DND-41 (cell line): Measurements from ENCODE around the gene TMEM44.

Experiments
- CTCF ChIP-seq: IDR thresholded peaks from 2 replicates; pipeline ENCODE4 v1.5.1; 2012; ENCODE audit warnings: borderline replicate concordance, low read length, moderate library complexity, mild to moderate bottlenecking; ENCODE audit not compliant: poor library complexity, severe bottlenecking; ENCODE audit errors: extremely low read depth
- EZH2 ChIP-seq: IDR thresholded peaks from 3 replicates; pipeline ENCODE4 v1.6.1; 2012; ENCODE audit warnings: borderline replicate concordance, low read depth, mild to moderate bottlenecking, moderate library complexity, low read length, inconsistent platforms; ENCODE audit not compliant: severe bottlenecking

DNA sequence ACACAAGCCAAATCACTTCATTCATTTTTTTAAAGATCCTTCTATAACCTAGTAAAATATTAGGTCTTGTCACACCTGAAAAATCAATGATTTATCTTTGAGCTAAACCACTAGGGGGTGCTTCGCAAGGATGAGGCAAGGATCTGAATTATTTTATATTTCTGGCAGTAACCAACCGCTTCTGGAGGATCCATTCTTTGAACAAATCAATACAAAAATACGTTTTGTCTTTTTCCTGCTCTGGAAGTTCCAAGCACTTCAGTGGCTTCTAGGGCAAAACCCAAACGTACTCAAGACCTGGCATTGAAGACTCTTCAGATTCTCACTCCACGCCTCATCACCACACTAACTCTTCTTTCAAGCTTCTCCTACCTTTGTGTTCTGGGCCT is 38.3 kb upstream of the TMEM44 start:
- TF ChIP-seq CTCF (peak; percentile 63), EZH2 (no peak)
